Stimulated activated CD4-positive, alpha-beta T cell treated with anti-CD3 and anti-CD28 coated beads, Interleukin-15, amount 100 ng/mL, for 1 hour (primary cell): ENCODE data around the gene TLK2.
"Not testable (repeated sequence)": the region's sequence is repeated elsewhere in the genome, so short reads cannot be mapped to it uniquely, and the experiment has no call there.

ENCODE experiments used
- DNase-seq, 2 donors: peaks; one replicate each; pipeline ENCODE4 v3.0.0-alpha.2; 2020; ENCODE audit warnings: low read depth in 1 of 2, low spot score in 1 of 2

TLK2 gene

DNA sequence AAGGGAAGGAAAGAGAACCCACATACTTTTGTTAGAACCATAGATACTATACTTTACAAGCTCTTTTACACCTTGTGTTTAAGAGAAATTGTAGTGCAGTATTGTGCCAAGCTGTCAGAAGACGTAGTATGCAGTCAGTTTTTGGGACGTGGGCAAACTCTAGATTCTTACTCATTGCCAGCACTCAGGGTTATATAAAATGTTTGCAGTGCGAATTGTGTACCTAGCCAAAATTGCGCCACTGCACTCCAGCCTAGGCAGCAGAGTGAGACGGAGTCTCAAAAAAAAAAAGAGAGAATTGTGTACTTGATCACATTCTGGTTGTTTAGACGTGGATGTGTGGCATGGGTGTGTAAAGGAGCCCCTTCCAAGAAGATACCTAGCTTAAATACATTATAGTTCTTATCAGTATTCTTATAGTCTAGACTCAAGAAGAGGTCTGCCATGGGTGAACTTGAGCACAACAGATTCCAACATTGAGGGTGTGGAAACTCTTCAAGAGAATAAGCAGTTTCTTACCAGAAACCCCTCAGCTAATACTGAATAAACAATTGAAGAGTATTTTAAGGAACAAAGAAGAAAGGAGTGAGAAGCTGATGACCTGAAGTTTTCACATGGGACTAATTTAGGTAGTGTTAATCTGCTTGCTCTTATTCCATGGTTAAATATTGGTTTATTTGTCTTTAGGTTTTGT, 121.5 kb downstream of the TLK2 start:
- DNase-seq = no peak

DNA sequence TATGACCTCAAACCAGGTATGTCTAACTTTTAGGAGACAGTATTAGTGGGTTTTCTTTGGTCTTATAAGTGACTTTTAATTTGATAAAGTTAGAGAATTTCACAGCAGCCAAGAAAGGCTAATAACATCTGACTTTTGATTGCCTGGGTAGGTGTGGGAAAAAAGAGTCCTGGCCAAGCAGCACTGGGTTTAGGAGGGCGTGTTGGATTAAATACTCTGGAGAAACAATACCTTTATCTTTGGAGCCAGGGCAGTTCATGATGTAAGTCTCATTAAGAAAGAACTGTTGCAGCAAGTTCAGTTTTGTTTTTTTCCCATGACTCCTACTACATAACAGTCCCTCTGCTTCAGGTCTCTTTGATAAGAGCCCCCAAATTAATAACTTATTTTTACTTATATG, 122.2 kb downstream of the TLK2 start:
- DNase-seq = no peak

- DNase-seq = no peak
Measured at GRCh38 chr17:62601471-62601870, 122.8 kb downstream of the TLK2 start.

DNA sequence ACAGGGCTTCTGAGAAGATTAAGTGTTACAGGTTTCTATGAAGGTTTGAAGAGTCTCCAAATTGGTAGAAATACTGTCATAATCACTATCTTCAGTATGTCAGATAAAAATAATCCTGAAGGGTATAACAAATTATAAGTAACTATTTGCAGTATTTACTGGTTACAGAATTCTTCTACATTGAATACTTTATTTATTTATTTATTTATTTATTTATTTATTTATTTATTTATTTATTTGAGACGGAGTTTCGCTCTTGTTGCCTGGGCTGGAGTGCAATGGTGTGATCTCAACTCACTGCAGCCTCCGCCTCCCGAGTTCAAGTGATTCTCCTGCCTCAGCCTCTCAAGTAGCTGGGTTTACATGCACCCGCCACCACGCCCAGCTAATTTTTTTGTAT, 125.2 kb downstream of the TLK2 start:
- DNase-seq = not testable (repeated sequence)

- no peak for DNase-seq
Measured at GRCh38 chr17:62605588-62605987, 127.0 kb downstream of the TLK2 start.

DNA sequence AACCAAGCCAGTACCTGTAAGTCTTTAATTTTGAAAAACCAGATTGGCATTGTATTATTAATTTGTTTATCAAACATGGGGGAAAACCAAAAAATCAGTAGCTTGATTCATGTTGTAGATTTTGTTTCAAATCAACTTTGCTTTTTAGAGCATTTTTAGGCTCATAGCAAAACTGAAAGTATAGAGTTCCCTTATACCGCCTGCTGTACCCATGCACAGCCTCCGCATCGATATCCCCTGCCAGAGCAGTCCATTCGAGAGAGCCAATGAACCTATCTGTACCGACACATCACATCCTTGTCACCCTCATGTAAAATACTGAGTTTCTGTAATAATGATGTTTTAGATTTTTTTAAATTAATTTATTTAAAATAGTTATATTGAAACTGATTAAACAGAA, 132.7 kb downstream of the TLK2 start:
- DNase-seq = no peak

- no peak for DNase-seq
Measured at GRCh38 chr17:62611728-62612127, 133.1 kb downstream of the TLK2 start.

- not testable (repeated sequence) for DNase-seq
Measured at GRCh38 chr17:62612289-62612688, 133.7 kb downstream of the TLK2 start.

GRCh38 chr17:62613095-62613494, 134.5 kb downstream of the TLK2 start:
- not testable (repeated sequence) for DNase-seq

GRCh38 chr17:62614142-62614541, 135.5 kb downstream of the TLK2 start:
- no peak for DNase-seq

GRCh38 chr17:62615503-62615902, 136.9 kb downstream of the TLK2 start:
- DNase-seq = no peak

GRCh38 chr17:62616993-62617893, 138.6 kb downstream of the TLK2 start:
- DNase-seq = no peak

DNA sequence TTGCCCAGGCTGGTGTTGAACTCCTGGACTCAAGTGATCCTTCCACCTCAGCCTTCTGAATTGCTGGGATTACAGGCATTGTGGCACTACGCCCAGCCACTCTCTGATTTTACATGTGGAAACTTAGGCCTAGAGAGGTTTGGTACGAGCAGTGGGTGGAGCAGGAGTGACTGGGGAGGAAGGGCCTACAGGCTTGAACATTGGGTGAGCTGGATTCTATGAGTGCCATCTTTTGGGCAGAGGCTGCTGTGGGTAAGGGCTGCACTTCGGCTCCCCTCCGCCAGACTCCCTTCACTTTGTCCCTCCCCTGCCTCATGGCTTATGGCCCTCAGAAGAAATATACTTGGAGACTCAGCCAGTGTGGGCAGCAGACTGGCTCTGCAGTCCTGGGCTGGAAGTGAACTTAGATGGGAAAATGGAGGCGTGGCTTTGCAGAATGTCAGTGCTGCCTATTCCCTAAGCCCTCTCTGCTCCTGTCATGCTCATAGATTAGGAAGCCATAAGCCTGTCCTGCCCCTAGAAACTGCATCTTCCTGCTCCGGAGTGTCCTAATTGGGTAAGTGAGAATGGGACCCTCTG, 139.4 kb downstream of the TLK2 start:
- no peak for DNase-seq

GRCh38 chr17:62618647-62619416, 140.2 kb downstream of the TLK2 start:
- DNase-seq = no peak

DNA sequence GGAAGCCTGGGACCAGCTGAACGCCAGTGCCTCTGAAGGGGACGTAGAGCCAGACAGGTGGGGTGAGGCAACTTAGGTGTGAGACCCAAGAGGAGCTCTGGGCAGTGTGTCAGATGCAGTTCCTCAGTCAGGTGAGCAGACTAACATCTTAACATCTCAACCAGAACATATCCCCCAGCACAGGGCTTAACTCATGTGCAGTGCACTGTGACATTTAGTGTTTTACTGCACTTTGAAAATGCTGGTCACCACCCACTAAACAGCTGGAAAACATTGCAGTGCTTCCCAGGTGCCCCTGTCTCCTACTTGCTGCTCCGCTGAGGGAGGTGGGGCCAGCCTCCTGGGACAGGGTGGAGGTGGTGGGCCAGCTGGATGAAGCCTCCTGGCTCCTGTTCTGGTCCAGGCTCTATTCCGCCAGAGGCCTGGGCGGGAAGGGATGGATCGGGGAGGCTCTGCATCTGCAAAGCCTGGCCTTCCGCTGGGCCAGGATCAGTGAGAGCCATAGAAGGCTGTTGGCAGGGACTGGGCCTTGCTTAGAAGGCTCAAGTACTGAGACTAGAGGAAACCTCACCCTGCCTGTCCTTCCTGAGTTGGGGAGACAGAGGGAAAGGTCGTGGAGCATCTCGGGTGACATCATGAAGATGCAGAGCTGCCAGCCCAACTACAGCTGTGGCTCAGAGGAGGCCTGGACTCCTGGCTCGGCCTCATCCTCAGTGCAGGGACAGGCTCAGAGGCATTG, 141.0 kb downstream of the TLK2 start:
- no peak for DNase-seq

DNA sequence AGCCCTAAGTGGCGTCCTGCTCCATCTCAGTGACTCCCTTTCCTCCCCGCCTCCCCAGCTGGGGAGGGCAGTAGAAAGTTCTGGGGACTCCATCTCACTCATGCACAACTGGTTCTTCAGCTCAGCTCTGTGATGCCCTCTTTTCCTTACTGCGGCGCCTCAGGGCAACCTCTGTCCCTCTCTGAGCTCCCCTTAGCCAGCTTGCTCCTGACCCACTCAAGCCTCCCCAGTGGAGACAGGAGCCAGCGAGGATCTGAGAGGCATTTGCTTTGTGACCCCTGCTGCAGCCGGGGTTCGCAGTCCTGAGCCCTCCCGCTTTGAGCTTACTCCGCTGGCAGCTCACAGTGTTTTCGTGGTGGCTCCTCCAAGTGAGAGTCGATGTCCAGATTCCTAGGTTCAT, 142.6 kb downstream of the TLK2 start:
- DNase-seq = no peak

DNA sequence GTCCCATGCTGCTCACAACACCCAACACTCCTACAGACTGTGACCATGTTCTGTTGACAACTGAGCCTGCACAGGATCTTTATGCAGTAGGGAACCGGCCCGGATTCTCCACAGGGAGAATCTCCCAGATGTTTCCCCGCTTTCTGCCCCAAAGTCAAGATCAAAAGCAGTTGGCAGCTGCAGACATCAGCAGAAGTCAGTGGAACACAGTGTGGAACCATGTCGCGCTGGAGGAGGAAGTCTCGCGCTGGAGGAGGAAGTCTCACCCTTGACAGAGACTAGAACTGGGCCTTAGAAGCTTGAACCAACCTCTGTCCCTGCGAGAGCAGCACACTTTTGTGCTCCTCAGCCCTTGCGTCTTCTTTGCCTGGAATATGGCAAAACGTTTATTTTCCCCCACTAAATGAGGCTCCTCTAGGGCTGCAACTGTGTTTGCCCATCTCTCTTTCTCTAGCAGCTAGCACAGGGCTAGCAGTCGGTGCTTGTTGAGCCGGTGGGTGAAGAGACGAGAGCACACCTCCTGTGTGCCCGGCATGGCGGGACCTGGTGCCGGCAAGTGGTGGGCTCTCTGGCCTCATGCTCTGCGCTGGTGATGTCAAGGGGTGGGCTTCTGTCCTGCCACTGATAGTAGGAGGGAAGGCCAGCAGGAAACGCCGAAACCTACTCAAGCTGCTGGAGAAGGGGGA, 146.7 kb downstream of the TLK2 start:
- no peak for DNase-seq

DNA sequence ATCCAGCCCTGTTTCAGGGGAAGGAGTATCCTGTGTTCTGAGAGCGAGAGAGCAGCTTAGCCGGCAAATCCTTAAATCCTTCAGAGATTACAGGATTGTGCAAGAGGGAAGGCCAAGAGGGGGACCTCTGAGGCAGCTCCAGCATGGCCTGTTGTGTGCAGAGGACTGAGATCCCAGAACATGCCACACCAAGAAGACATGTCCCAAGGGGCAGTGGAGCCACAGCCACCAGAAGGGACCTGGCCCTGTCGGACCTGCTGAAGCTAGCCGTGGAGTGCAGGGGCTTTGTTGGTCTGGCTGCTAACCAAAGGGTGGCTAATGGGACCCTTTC, 147.2 kb downstream of the TLK2 start:
- no peak for DNase-seq

- no peak for DNase-seq
Measured at GRCh38 chr17:62626719-62627218, 148.1 kb downstream of the TLK2 start.
